Left cardiac atrium (tissue), 4 donors: ENCODE data around the gene GTF3C2. TPM values are rescaled to one million over a fixed set of nuclear protein-coding genes. Genes with fewer than 3 reads are reported as not detected.
"Not testable (repeated sequence)": the region's sequence is repeated elsewhere in the genome, so short reads cannot be mapped to it uniquely, and the experiment has no call there.

Source experiments
- ATAC-seq, 2 donors: fragments of 200-7000 bp; cut with Tn5 transposase; one replicate each; pipeline ENCODE4 v1.9.1; 2020; ENCODE audit warnings: mild to moderate bottlenecking in 2 of 2, moderate library complexity in 2 of 2
- DNase-seq: peaks from one replicate; pipeline ENCODE4 v3.0.0-alpha.2; 2020
- intact Hi-C, 2 donors: fragments of 100-400 bp; cut with DNase I; formaldehyde crosslinking; loops; one replicate each; pipeline versions ENCODE4 v1.14.1 to v1.15.1; 2022 to 2023
- total RNA-seq, 2 donors: library from RNA; stranded (reverse); fragmentation: NEBNext Ultra II Directional; extraction: Animal tissue kit (Norgen Biotek cat#: 25700); gene quantifications; one replicate each; pipeline ENCODE4 v1.2.1, GENCODE V29; 2021
- donor health status: DM: no; HTN: yes; CAD: no.
- donor health status: DM: no; HTN: yes; CAD: no; lungs with severe emphysema.
- donor health status: DM: yes; HTN: yes; CAD: no.
- donor health status: Dilated cardiomyopathy.

The GTF3C2 gene
- total RNA-seq, 2 donors from 2014 or later = 17.7 to 29.1 TPM

DNA sequence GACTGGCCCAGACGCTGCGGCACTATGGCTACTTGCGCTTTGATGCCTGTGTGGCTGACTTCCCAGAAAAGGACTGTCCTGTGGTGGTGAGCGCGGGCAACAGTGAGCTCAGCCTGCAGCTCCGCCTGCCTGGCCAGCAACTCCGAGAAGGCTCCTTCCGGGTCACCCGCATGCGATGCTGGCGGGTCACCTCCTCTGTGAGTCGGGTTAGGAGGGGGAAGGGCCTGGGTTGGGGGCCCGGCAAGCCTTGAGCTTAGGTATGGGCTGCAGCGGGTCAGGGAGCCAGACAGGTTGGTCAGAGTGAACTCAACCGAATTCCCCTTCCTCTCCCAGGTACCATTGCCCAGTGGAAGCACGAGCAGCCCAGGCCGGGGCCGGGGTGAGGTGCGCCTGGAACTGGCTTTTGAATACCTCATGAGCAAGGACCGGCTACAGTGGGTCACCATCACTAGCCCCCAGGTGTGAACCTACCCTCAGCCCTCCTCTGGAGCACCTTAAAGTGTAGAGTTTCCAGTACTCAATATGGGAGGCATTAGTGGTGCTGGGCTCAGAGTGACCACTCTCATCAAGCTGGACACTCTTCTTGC, 19.0 kb upstream of the GTF3C2 start:
- ATAC-seq (no peak), DNase-seq (no peak)
- intact Hi-C loops = no loop called here

GRCh38 chr2:27373567-27373966, 17.0 kb upstream of the GTF3C2 start:
- intact Hi-C loops = no loop called here
- DNase-seq (no peak), ATAC-seq (no peak)

DNA sequence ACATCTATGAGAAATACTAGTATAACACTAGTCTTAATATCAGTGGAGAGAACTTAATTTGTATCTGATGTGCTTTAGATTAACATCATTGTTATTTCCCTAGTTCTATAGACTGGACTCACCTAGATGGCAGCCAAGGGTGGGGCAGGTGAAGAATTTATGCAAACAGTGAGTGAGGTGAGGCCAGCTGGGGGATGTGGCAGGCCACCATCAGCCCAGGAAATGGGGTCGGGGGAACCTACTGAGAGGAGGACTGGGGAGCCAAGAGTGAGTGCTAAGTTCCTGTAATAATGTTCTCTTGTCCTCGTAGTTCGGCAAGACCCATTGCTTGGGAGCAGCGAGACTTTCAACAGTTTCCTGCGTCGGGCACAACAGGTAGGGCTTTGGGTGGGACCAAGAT, 16.4 kb upstream of the GTF3C2 start:
- no peak for DNase-seq
- ATAC-seq = no peak
- intact Hi-C loops = no loop called here

- DNase-seq (peak; percentile 55), ATAC-seq (peak; percentile 23 to 58)
- intact Hi-C loops = no loop called here
Observed at GRCh38 chr2:27370816-27371620, 14.5 kb upstream of the GTF3C2 start.

DNA sequence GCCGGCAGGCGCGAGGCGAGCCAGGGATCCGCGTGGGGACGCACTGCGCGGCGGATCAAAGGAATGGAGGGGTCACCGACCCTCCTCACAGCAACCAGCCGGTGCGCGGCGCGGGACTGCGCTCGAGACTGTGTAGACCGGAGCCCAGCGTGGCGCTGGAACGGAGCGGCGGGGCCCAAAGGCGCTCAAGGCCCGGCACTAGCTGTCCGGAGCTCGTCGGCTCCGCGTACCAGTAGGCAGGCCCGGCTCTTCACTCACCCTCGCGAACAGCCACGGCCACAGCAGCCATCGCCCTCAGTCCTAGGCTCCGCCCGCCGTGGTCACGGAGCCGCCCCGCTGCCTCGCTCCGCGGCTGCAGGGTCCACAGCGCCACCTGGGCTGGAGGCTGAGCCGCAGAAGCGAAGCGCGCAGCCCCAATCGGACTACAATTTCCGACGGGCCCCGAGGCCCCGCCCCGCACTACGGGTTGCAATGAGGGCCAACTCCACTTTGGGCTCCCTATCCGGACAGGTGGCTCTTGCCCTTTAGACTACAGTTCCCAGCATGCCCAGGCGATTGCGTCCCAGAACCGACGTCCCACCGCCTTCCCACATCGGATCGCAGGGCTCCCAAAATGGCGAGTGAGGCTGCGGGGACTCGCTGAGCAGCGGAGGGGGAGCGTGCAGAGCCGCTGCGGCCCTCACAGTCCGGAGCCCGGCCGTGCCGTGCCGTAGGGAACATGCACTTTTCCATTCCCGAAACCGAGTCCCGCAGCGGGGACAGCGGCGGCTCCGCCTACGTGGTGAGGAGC, 13.7 kb upstream of the GTF3C2 start, which contains the start of the genes EIF2B4 and SNX17:
TSS of gene EIF2B4 (minus strand) at position 313 of the 790 bp plus-strand sequence. CDS start at position 289, 24 bp downstream.
TSS of gene SNX17 (plus strand) at position 591 of the 790 bp plus-strand sequence. CDS start at position 719, 128 bp downstream.
- intact Hi-C loops = no loop called here
- peak; percentile 99 for DNase-seq
- ATAC-seq = peak; percentile 95

DNA sequence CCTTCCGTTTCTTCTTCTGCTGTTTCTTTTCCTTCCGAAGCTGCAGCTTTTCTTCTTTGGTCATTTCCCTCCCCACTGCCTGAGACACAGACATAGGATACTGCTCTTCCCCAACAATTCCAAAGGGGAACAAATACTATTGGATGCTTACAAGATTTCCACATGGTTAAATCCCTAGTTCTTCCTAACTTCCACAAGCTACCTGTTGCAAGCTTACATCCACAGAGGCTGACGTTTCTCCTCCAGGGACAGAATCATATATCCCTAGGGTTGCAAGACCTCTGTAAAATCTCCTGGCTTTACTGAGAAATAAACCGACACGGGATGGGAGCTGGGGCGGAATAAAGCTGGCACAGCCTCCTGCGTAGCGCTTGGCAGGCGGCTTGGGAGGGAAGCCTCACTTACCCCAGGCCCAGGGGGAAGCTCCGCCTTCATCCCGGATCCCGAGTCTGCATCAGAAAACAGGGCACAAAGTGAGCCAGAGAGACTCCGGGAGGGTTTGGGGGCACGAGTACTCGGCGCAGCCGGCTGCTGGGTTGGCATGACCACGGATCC, 13.0 kb upstream of the GTF3C2 start:
- peak; percentile 45 to 62 for ATAC-seq
- peak; percentile 82 for DNase-seq
- intact Hi-C loops = loop anchor here in 1 of 2 donors (5.0 kb wide), 1 partner anchor 47 kb away; the partner anchor contains the start of gene MPV17

DNA sequence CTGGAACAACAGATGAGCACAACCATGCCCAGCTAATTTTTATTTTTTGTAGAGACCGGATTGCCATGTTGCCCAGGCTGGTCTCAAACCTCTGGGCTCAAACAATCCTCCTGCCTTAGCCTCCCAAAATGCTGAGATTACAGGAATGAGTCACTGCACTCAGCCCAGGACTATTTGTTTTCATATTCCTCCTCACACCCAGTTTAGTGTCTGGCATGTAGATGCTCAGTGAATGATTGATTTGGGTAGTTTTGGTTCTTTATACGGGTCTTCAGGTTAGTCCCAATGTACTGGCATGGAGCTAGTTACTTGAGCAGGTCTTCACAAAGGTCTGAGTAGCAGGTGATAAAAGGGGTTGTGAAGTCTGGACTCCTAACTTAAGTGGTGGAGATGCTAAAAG, 7.4 kb upstream of the GTF3C2 start:
- intact Hi-C loops = no loop called here
- DNase-seq (no peak), ATAC-seq (no peak)

GRCh38 chr2:27362678-27363420, 6.3 kb upstream of the GTF3C2 start:
- intact Hi-C loops = no loop called here
- DNase-seq = no peak
- no peak for ATAC-seq

- DNase-seq = peak; percentile 42
- intact Hi-C loops = no loop called here
- peak; percentile 5 to 10 for ATAC-seq
Observed at GRCh38 chr2:27356056-27356381, 545 bp downstream of the GTF3C2 start.

DNA sequence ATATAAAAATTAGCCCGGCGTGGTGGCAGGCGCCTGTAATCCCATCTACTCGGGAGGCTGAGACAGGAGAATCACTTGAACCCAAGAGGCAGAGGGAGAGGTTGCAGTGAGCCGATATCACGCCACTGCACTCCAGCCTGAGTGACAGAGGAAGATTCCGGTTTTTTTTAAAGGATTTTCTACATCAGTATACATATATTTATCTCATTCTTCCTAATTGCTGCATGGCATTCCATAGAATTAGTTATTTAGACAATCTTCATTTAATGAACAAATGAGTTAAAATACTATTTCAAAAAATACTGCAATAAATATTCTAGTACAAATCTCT, 2.0 kb downstream of the GTF3C2 start:
- ATAC-seq (no peak), DNase-seq (no peak)
- intact Hi-C loops = no loop called here

- ATAC-seq = no peak
- intact Hi-C loops = no loop called here
- DNase-seq = no peak
Observed at GRCh38 chr2:27353762-27354596, 2.6 kb downstream of the GTF3C2 start.

DNA sequence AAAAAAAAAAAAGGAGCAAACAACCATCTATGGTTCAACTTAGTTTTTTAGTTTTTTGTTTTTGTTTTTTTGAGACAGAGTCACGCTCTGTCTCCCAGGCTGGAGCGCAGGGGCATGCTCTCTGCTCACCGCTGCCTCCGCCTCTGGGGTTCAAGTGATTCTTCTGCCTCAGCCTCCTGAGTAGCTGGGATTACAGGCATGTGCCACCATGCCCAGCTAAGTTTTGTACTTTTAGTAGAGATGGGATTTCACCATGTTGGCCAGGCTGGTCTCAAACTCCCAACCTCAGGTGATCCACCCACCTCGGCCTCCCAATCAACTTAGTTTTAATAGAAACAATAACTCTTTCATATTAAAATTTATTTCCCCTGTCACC, 3.2 kb downstream of the GTF3C2 start:
- intact Hi-C loops, DNase-seq, ATAC-seq: not testable (repeated sequence)

- ATAC-seq (no peak), DNase-seq (no peak)
- intact Hi-C loops = no loop called here
Observed at GRCh38 chr2:27351802-27352598, 4.6 kb downstream of the GTF3C2 start.

- ATAC-seq (no peak), DNase-seq (no peak)
- intact Hi-C loops = no loop called here
Observed at GRCh38 chr2:27350106-27350693, 6.4 kb downstream of the GTF3C2 start.

DNA sequence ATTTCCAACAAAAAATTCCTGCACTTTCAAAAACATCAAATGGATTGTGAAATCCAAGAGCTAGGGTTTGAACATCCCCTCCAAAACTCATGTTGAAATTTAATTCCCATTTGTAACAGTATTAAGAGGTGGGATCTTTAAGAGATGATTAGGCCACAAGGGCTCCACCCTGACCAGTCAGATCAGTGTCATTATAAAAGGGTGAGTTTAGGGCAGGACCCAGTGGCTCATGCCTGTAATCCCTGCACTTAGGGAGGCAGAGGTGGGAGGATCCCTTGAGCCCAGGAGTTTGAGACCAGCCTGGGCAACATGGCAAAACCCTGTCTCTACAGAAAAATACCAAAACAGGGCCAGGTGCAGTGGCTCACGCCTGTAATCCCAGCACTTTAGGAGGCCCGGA, 8.9 kb downstream of the GTF3C2 start:
- no peak for ATAC-seq
- intact Hi-C loops = no loop called here
- DNase-seq = no peak

DNA sequence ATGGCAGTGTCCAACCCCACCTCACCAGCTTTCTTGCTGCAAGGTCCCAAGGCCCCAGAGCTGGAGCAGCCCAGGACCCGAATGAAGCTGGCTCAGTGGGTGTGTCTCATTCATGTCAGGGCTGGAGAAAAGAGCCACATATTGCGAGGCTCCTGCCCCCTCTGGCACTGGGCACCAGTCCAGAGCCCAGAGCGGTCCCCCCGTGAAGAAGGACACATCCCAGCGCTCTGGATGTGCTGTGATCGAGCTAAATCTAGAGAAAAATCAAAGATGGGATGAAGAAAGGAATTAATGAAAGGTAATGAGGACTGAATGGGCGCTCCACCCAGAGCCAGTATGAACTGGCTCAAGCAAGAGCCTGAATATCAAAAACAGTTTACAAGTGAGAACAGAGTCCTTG, 20.4 kb downstream of the GTF3C2 start:
- ATAC-seq = no peak
- intact Hi-C loops = no loop called here
- DNase-seq = no peak

GRCh38 chr2:27335311-27335710, 21.3 kb downstream of the GTF3C2 start:
- no peak for ATAC-seq

More at GRCh38 chr2:27335311-27335710, 21.3 kb downstream of the GTF3C2 start:
- intact Hi-C loops = no loop called here
- DNase-seq = no peak
